Measurements from ENCODE around the gene LIPC.

Gene LIPC

DNA sequence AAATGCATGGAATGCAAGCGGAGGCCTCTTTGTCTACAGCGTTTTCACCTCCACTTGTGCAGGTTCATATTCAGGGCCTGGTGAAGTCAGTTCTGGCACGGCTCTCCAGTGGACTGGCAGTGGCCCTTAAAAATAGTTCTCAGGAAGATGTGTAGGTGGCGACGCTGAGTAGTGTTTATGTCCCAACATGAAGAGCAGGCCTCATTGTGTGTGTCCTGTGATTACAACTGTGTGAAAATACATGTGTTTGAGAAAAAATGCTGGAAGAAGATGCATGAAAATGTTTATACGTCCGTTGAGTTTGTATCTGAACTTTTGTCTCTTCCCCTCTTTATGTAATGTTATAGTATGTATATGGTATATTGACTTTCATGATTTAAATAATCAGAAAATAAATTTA is 7.2 kb downstream of the LIPC start:
- no peak overlapping the region for H3K4me2 ChIP-seq (ENCODE audit: low read depth, low read length)
- TF ChIP-seq, protein P1, sequence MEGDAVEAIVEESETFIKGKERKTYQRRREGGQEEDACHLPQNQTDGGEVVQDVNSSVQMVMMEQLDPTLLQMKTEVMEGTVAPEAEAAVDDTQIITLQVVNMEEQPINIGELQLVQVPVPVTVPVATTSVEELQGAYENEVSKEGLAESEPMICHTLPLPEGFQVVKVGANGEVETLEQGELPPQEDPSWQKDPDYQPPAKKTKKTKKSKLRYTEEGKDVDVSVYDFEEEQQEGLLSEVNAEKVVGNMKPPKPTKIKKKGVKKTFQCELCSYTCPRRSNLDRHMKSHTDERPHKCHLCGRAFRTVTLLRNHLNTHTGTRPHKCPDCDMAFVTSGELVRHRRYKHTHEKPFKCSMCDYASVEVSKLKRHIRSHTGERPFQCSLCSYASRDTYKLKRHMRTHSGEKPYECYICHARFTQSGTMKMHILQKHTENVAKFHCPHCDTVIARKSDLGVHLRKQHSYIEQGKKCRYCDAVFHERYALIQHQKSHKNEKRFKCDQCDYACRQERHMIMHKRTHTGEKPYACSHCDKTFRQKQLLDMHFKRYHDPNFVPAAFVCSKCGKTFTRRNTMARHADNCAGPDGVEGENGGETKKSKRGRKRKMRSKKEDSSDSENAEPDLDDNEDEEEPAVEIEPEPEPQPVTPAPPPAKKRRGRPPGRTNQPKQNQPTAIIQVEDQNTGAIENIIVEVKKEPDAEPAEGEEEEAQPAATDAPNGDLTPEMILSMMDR (IDR thresholded peaks at IDR 0.05; ENCODE audit: low read length): peak; percentile 15; the same call in 1 of the 2 replicates
- TF ChIP-seq EZH2 (optimal IDR thresholded peaks at IDR 0.05; ENCODE audit: low read depth, low read length): no peak
- H3K9me2 ChIP-seq (replicated peaks; ENCODE audit: insufficient read depth, low read length): no peaks in the 10 kb centered on the region
- no peaks in the 10 kb centered on the region for H3F3A ChIP-seq (ENCODE audit: insufficient read depth, low read length)
- H2AFZ ChIP-seq (ENCODE audit: low read length): no peak overlapping the region
- peaks cover 13% of the 10 kb centered on the region for H3K4me1 ChIP-seq (ENCODE audit: low read length)
- no peaks in the 10 kb centered on the region for H4K20me1 ChIP-seq (ENCODE audit: insufficient read depth, low read length)
- no peaks in the 10 kb centered on the region for H3K27me3 ChIP-seq (replicated peaks; ENCODE audit: insufficient read depth, low read length)
- H3K4me3 ChIP-seq (ENCODE audit: low read length): no peak overlapping the region
- no peak for DNase-seq
- no peaks in the 10 kb centered on the region for H3K36me3 ChIP-seq (replicated peaks; ENCODE audit: insufficient read depth, low read length)
- H3K9ac ChIP-seq (ENCODE audit: low read length): no peak overlapping the region
- no peaks in the 10 kb centered on the region for H3K79me2 ChIP-seq (ENCODE audit: low read length)
- no peaks in the 10 kb centered on the region for H3K9me3 ChIP-seq (replicated peaks; ENCODE audit: insufficient read depth, low read length)
- H3K27ac ChIP-seq (ENCODE audit: low read length): no peak overlapping the region

DNA sequence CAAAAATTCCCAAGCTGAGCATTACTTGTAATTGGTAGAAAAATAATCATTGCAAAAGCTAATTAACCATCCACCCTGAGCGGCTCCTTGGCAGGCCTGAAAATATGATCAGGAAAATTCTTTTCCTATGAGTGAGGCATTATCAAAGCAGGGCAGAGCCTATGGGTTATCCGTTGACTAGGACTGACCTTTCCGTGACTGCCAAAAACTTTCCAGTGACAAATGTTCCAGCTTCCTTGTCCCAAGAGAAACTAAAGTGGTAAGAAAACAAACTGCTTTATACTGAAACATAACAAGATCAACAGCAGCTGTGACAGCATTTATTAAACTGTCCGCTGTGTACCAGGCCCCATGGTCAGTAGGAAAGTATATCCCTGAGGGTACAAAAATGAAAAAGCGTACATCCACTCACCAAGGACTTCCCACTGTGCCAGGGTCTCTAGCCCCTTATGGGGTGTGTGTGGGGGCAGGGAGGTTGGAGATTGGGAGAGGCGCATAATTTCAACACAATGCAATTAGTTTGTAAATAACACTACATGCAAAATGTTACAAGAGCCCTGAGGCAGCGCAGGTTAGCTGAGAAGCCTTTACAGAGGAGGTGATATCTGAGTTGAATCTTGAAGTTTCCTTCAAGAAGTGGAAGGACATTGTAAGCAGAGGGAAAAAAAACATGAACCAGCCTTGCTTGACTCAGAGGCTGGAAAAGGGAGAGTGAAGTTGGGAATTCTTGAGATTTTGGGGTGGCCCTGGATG is 8.5 kb downstream of the LIPC start:
- Histone ChIP-seq H3K9me2 (replicated peaks; ENCODE audit: insufficient read depth, low read length) (no peaks in the 10 kb centered on the region), H3K4me2 (ENCODE audit: low read depth, low read length) (0 out of 2 replicates have a peak overlapping the region, but pooled peaks have one; percentile 8), H3K9ac (ENCODE audit: low read length) (no peak overlapping the region), H3K4me1 (ENCODE audit: low read length) (peaks cover 13% of the 10 kb centered on the region), H3K4me3 (ENCODE audit: low read length) (no peak overlapping the region), H3F3A (ENCODE audit: insufficient read depth, low read length) (no peaks in the 10 kb centered on the region), H3K36me3 (replicated peaks; ENCODE audit: insufficient read depth, low read length) (no peaks in the 10 kb centered on the region), H4K20me1 (ENCODE audit: insufficient read depth, low read length) (no peaks in the 10 kb centered on the region), H3K27ac (ENCODE audit: low read length) (no peak overlapping the region), H2AFZ (ENCODE audit: low read length) (no peak overlapping the region), H3K27me3 (replicated peaks; ENCODE audit: insufficient read depth, low read length) (no peaks in the 10 kb centered on the region), H3K79me2 (ENCODE audit: low read length) (no peaks in the 10 kb centered on the region), H3K9me3 (replicated peaks; ENCODE audit: insufficient read depth, low read length) (no peaks in the 10 kb centered on the region)
- TF ChIP-seq, protein P1 (IDR thresholded peaks at IDR 0.05; ENCODE audit: low read length): no peak
- TF ChIP-seq EZH2phosphoT487 (IDR thresholded peaks at IDR 0.05; ENCODE audit: low read length) (no peak), EZH2 (optimal IDR thresholded peaks at IDR 0.05; ENCODE audit: low read depth, low read length) (no peak)
- no peak for DNase-seq

DNA sequence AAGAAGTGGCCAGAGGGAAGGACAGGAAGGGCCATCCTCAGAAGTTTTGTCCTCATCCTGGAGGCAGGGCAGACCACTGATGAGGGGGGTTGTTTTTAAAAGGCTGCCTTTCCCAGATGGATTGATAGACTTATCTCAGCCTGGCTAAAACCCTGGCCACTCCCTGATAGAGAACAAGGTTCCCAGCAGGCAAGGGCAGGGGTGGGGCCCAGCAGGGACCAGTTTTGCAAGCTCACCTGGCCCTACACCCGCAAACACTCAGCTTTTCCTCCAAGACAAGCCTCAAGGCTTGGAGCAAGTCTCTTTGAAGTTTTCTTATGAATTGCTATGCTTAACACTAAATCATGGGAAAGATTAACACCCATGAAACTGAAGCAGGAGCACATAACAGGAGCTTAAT is 9.1 kb downstream of the LIPC start:
- Histone ChIP-seq H3K36me3 (replicated peaks; ENCODE audit: insufficient read depth, low read length) (no peaks in the 10 kb centered on the region), H2AFZ (ENCODE audit: low read length) (no peak overlapping the region), H3K9ac (ENCODE audit: low read length) (no peak overlapping the region), H3K27ac (ENCODE audit: low read length) (no peak overlapping the region), H3K27me3 (replicated peaks; ENCODE audit: insufficient read depth, low read length) (no peaks in the 10 kb centered on the region), H3K9me3 (replicated peaks; ENCODE audit: insufficient read depth, low read length) (no peaks in the 10 kb centered on the region), H3K4me2 (ENCODE audit: low read depth, low read length) (no peak overlapping the region), H3K4me1 (ENCODE audit: low read length) (peaks cover 13% of the 10 kb centered on the region), H4K20me1 (ENCODE audit: insufficient read depth, low read length) (no peaks in the 10 kb centered on the region), H3K79me2 (ENCODE audit: low read length) (no peaks in the 10 kb centered on the region), H3K9me2 (replicated peaks; ENCODE audit: insufficient read depth, low read length) (no peaks in the 10 kb centered on the region), H3F3A (ENCODE audit: insufficient read depth, low read length) (no peaks in the 10 kb centered on the region), H3K4me3 (ENCODE audit: low read length) (no peak overlapping the region)
- DNase-seq: no peak
- TF ChIP-seq, protein P1 (IDR thresholded peaks at IDR 0.05; ENCODE audit: low read length): no peak
- TF ChIP-seq EZH2phosphoT487 (IDR thresholded peaks at IDR 0.05; ENCODE audit: low read length) (no peak), EZH2 (optimal IDR thresholded peaks at IDR 0.05; ENCODE audit: low read depth, low read length) (no peak)
